Measurements from ENCODE around the gene RAPGEFL1.
"Not testable (repeated sequence)": the region's sequence is repeated elsewhere in the genome, so short reads cannot be mapped to it uniquely, and the experiment has no call there.

RAPGEFL1 gene

DNA sequence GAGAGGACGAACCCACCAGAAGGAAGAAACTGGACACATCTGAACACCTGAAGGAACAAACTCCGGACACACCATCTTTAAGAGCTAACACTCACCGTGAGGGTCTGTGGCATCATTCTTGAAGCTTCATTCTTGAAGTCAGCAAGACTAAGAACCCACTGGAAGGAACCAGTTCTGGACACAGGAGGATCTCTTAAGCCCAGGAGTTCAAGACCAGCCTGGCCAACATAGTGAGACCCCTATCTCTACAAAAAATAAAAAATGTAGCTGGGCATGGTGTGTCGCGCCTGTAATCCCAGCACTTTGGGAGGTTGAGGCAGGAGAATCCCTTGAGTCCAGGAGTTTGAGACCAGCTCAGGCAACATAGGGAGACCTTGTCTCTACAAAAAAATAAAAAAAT, 21.3 kb downstream of the RAPGEFL1 start:
- Histone ChIP-seq H2AFZ (ENCODE audit: low read depth) (no peak overlapping the region), H3K9ac (no peak overlapping the region), H3K4me3 (IDR thresholded peaks at IDR 0.05; ENCODE audit: insufficient read depth, low read depth, low read length) (no peak overlapping the region), H3K4me1 (ENCODE audit: low read depth, poor library complexity, severe bottlenecking) (peaks cover 10% of the 10 kb centered on the region), H4K20me1 (ENCODE audit: insufficient read depth) (no peaks in the 10 kb centered on the region), H3K27me3 (ENCODE audit: insufficient read depth, low read depth) (no peaks in the 10 kb centered on the region), H3K4me2 (no peak overlapping the region), H3K79me2 (ENCODE audit: insufficient read depth, low read depth) (no peaks in the 10 kb centered on the region), H3K27ac (no peak overlapping the region), H3K36me3 (ENCODE audit: insufficient read depth) (no peaks in the 10 kb centered on the region)
- TF ChIP-seq CTCF (conservative IDR thresholded peaks at IDR 0.05; ENCODE audit: low read depth, low read length): no peak

GRCh38 chr17:40203131-40203530, 25.9 kb downstream of the RAPGEFL1 start:
- H4K20me1 ChIP-seq (ENCODE audit: insufficient read depth): no peaks in the 10 kb centered on the region
- H2AFZ ChIP-seq (ENCODE audit: low read depth): no peak overlapping the region
- no peak overlapping the region for H3K9ac ChIP-seq
- H3K4me2 ChIP-seq: no peak overlapping the region
- H3K79me2 ChIP-seq (ENCODE audit: insufficient read depth, low read depth): no peaks in the 10 kb centered on the region
- no peak for TF ChIP-seq CTCF (conservative IDR thresholded peaks at IDR 0.05; ENCODE audit: low read depth, low read length)
- no peak overlapping the region for H3K27ac ChIP-seq
- H3K27me3 ChIP-seq (ENCODE audit: insufficient read depth, low read depth): no peaks in the 10 kb centered on the region
- H3K4me3 ChIP-seq (IDR thresholded peaks at IDR 0.05; ENCODE audit: insufficient read depth, low read depth, low read length): no peak overlapping the region
- H3K36me3 ChIP-seq (ENCODE audit: insufficient read depth): no peaks in the 10 kb centered on the region
- H3K4me1 ChIP-seq (ENCODE audit: low read depth, poor library complexity, severe bottlenecking): peaks cover 10% of the 10 kb centered on the region

- H2AFZ ChIP-seq (ENCODE audit: low read depth); H3K4me2 ChIP-seq; H3K9ac ChIP-seq; H3K36me3 ChIP-seq (ENCODE audit: insufficient read depth); H3K27me3 ChIP-seq (ENCODE audit: insufficient read depth, low read depth); H4K20me1 ChIP-seq (ENCODE audit: insufficient read depth); H3K4me3 ChIP-seq (IDR thresholded peaks at IDR 0.05; ENCODE audit: insufficient read depth, low read depth, low read length); H3K27ac ChIP-seq; H3K79me2 ChIP-seq (ENCODE audit: insufficient read depth, low read depth); H3K4me1 ChIP-seq (ENCODE audit: low read depth, poor library complexity, severe bottlenecking): not testable (repeated sequence)
Measured at GRCh38 chr17:40206193-40206592, 28.9 kb downstream of the RAPGEFL1 start.

- Histone ChIP-seq H2AFZ (ENCODE audit: low read depth) (no peak overlapping the region), H3K79me2 (ENCODE audit: insufficient read depth, low read depth) (no peaks in the 10 kb centered on the region), H3K4me1 (ENCODE audit: low read depth, poor library complexity, severe bottlenecking) (no peaks in the 10 kb centered on the region), H3K9ac (no peak overlapping the region), H3K4me2 (no peak overlapping the region), H4K20me1 (ENCODE audit: insufficient read depth) (no peaks in the 10 kb centered on the region), H3K27me3 (ENCODE audit: insufficient read depth, low read depth) (no peaks in the 10 kb centered on the region), H3K27ac (no peak overlapping the region), H3K4me3 (IDR thresholded peaks at IDR 0.05; ENCODE audit: insufficient read depth, low read depth, low read length) (no peak overlapping the region), H3K36me3 (ENCODE audit: insufficient read depth) (no peaks in the 10 kb centered on the region)
- TF ChIP-seq CTCF (conservative IDR thresholded peaks at IDR 0.05; ENCODE audit: low read depth, low read length): no peak
Measured at GRCh38 chr17:40209404-40210093, 32.3 kb downstream of the RAPGEFL1 start.

- not testable (repeated sequence) for H2AFZ ChIP-seq (ENCODE audit: low read depth); H3K4me1 ChIP-seq (ENCODE audit: low read depth, poor library complexity, severe bottlenecking); H3K36me3 ChIP-seq (ENCODE audit: insufficient read depth); H3K27ac ChIP-seq; H3K27me3 ChIP-seq (ENCODE audit: insufficient read depth, low read depth); H4K20me1 ChIP-seq (ENCODE audit: insufficient read depth); H3K79me2 ChIP-seq (ENCODE audit: insufficient read depth, low read depth); H3K4me3 ChIP-seq (IDR thresholded peaks at IDR 0.05; ENCODE audit: insufficient read depth, low read depth, low read length); H3K4me2 ChIP-seq; H3K9ac ChIP-seq
Measured at GRCh38 chr17:40213914-40214313, 36.6 kb downstream of the RAPGEFL1 start.
